Measurements from ENCODE around the gene ADAM15. TPM values are rescaled to one million over a fixed set of nuclear protein-coding genes. Genes with fewer than 3 reads are reported as not detected.

Gene ADAM15
- total and polyA plus RNA-seq, 9 donors: 17.0 to 149 (median 61.7) TPM

GRCh38 chr1:155053531-155054105, 2.5 kb downstream of the ADAM15 start:
- intact Hi-C loops (cut with DNase I): loop anchor here in 3 of 4 donors (5.0 to 10.0 kb wide), 4 partner anchors 36 to 489 kb away; partner anchors contain the start of genes CHRNB2 (in 1 of the 3), CKS1B (in 1 of the 3) and SHC1 (in 1 of the 3)
- Histone ChIP-seq H3K4me3 (no peak overlapping the region), H3K36me3 (no peaks in the 10 kb centered on the region), H3K9me3 (no peaks in the 10 kb centered on the region), H3K4me1 (ENCODE audit: insufficient read depth) (peaks cover 6% of the 10 kb centered on the region), H3K27ac (no peak overlapping the region), H3K27me3 (no peaks in the 10 kb centered on the region)
- no peak for DNase-seq
- TF ChIP-seq CTCF (IDR thresholded peaks at IDR 0.05): no peak
- no peak for TF ChIP-seq EP300 (IDR thresholded peaks at IDR 0.05)
- no peak for TF ChIP-seq POLR2A (IDR thresholded peaks at IDR 0.05)
- WGBS, 3 donors: 88 to 93% (median 93%) methylated on average over 7 of the region's 7 CpGs

GRCh38 chr1:155057104-155057503, 6.0 kb downstream of the ADAM15 start:
- intact Hi-C loops (cut with DNase I): loop anchor here in 1 of 4 donors (10.0 kb wide), 1 partner anchor 492 kb away; the partner anchor contains the start of gene CHRNB2
- Histone ChIP-seq H3K9me3 (no peaks in the 10 kb centered on the region), H3K27me3 (no peaks in the 10 kb centered on the region), H3K4me1 (ENCODE audit: insufficient read depth) (peaks cover 7% of the 10 kb centered on the region), H3K4me3 (no peak overlapping the region), H3K36me3 (no peaks in the 10 kb centered on the region), H3K27ac (no peak overlapping the region)
- 92 to 95% (median 94%) methylated on average over 8 of the region's 8 CpGs for WGBS, 3 donors
- TF ChIP-seq CTCF (IDR thresholded peaks at IDR 0.05) (no peak), EP300 (IDR thresholded peaks at IDR 0.05) (no peak), POLR2A (IDR thresholded peaks at IDR 0.05) (no peak)
- no peak for DNase-seq

GRCh38 chr1:155057788-155058211, 6.7 kb downstream of the ADAM15 start:
- 92 to 94% (median 93%) methylated on average over 7 to 13 of the region's 13 CpGs for WGBS, 3 donors
- intact Hi-C loops (cut with DNase I): loop anchor here in 1 of 4 donors (10.0 kb wide), 1 partner anchor 493 kb away; the partner anchor contains the start of gene CHRNB2
- H3K36me3 ChIP-seq: no peaks in the 10 kb centered on the region
- no peaks in the 10 kb centered on the region for H3K27me3 ChIP-seq
- H3K4me1 ChIP-seq (ENCODE audit: insufficient read depth): peaks cover 5% of the 10 kb centered on the region
- no peaks in the 10 kb centered on the region for H3K9me3 ChIP-seq
- no peak for TF ChIP-seq POLR2A (IDR thresholded peaks at IDR 0.05)
- TF ChIP-seq EP300 (IDR thresholded peaks at IDR 0.05): no peak
- TF ChIP-seq CTCF (IDR thresholded peaks at IDR 0.05): no peak
- no peak overlapping the region for H3K27ac ChIP-seq
- no peak for DNase-seq
- no peak overlapping the region for H3K4me3 ChIP-seq

GRCh38 chr1:155060736-155061135, 9.6 kb downstream of the ADAM15 start:
- 69 to 81% (median 75%) methylated on average over 6 to 8 of the region's 8 CpGs for WGBS, 3 donors
- no peak overlapping the region for H3K27ac ChIP-seq
- intact Hi-C loops (cut with DNase I): loop anchor here in 3 of 4 donors (2.0 to 10.0 kb wide), 3 partner anchors 22 to 276 kb away; partner anchors contain the start of gene PBXIP1 (in 2 of the 3)
- no peaks in the 10 kb centered on the region for H3K27me3 ChIP-seq
- peaks cover 7% of the 10 kb centered on the region for H3K4me1 ChIP-seq (ENCODE audit: insufficient read depth)
- DNase-seq: no peak
- no peaks in the 10 kb centered on the region for H3K9me3 ChIP-seq
- H3K4me3 ChIP-seq: no peak overlapping the region
- TF ChIP-seq CTCF (IDR thresholded peaks at IDR 0.05) (no peak), POLR2A (IDR thresholded peaks at IDR 0.05) (no peak), EP300 (IDR thresholded peaks at IDR 0.05) (no peak)
- no peaks in the 10 kb centered on the region for H3K36me3 ChIP-seq
